Vagina (tissue), 2 donors: Measurements from ENCODE around the gene BMP10. TPM values are rescaled to one million over a fixed set of nuclear protein-coding genes. Genes with fewer than 3 reads are reported as not detected.

Source experiments
- DNase-seq, 2 donors: peaks; one replicate each; pipeline ENCODE4 v3.0.0-alpha.2; 2017; ENCODE audit errors: extremely low spot score in 2 of 2
- H3K27ac ChIP-seq: fragments of 200-600 bp; sonication (generic); one replicate; pipeline ENCODE4 v1.5.1; 2019
- H3K27me3 ChIP-seq: fragments of 200-600 bp; sonication (generic); one replicate; pipeline ENCODE4 v1.5.1; 2019
- H3K36me3 ChIP-seq, 2 donors: fragments of 200-600 bp; sonication (generic); one replicate each; pipeline ENCODE4 v1.5.1; 2017 to 2019
- H3K4me1 ChIP-seq: fragments of 200-600 bp; sonication (generic); one replicate; pipeline ENCODE4 v1.5.1; 2019
- H3K4me3 ChIP-seq, 2 donors: fragments of 200-600 bp; sonication (generic); 1 replicate in 1 of 2; 2 replicates in 1 of 2; pipeline ENCODE4 v1.5.1; 2016 to 2019
- H3K9me3 ChIP-seq: fragments of 200-600 bp; sonication (generic); one replicate; pipeline ENCODE4 v1.5.1; 2019
- POLR2A ChIP-seq, 2 donors: fragments of 450-650 bp; IDR thresholded peaks; one replicate each; pipeline ENCODE4 v1.6.1; 2017; ENCODE audit warnings: antibody characterized with exemption in 2 of 2, mild to moderate bottlenecking in 2 of 2, moderate library complexity in 2 of 2
- POLR2AphosphoS5 ChIP-seq, 2 donors: sonication (generic); formaldehyde crosslinking; IDR thresholded peaks; one replicate each; pipeline ENCODE4 v1.9.0; 2017; ENCODE audit warnings: antibody characterized with exemption in 2 of 2, mild to moderate bottlenecking in 2 of 2, low read depth in 1 of 2; ENCODE audit not compliant: insufficient read depth in 1 of 2
- intact Hi-C: fragments of 100-400 bp; cut with DNase I; formaldehyde crosslinking; loops from one replicate; pipeline ENCODE4 v1.15.1; 2023
- total RNA-seq: library from RNA; depleted of rRNA; stranded (reverse); fragments of >200 nt; gene quantifications from one replicate; pipeline ENCODE4 v1.2.3, GENCODE V29; 2016
- TF ChIP-seq, protein P1 (sequence below), 3 experiments: fragments of 450-650 bp in 2 of 3; fragments of 200-600 bp in 1 of 3; sonication (generic) in 1 of 3; IDR thresholded peaks; one replicate each; pipeline ENCODE4 v1.5.1; 2017 to 2019; ENCODE audit warnings: antibody characterized with exemption in 3 of 3, mild to moderate bottlenecking in 2 of 3, moderate library complexity in 2 of 3

The BMP10 gene
- total RNA-seq, 1 donor from 2014 or later, result not detected

DNA sequence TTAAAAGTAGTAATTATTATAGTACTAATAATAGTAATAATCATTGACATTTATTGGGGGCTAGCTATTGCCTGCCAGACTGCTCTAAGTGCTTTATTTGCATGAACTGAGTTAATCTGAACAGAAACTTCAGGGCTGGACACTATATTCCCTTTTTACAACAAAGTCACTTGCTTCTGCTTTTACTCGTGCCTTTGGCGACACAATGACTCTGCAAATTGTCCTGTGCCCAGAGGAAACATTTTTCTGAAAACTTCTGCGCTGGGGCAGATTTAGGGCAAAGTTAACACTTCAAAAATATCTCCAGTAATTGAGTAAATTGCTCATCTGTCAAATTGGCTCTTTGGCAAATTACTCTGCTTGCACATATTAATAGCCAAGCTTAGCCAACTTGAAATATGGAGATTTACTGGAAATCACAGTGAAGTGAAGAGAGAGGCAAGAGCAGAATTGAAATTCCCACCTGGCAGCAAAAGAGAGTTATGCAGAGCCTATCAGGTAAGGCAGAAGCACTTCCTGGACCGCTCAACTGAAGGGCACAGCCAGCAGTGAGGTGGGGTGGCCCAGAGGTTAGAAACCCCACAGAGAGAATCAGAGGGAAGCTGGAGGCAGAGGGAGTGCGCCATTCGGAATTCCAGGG is 36.3 kb downstream of the BMP10 start:
- Histone ChIP-seq H3K4me1 (peaks cover 30% of the 10 kb centered on the region), H3K27ac (no peak overlapping the region), H3K36me3 (no peaks in the 10 kb centered on the region), H3K27me3 (no peaks in the 10 kb centered on the region), H3K9me3 (no peaks in the 10 kb centered on the region), H3K4me3 (no peak overlapping the region)
- intact Hi-C loops, result no loop called here
- no peak for TF ChIP-seq POLR2A (IDR thresholded peaks at IDR 0.05)
- TF ChIP-seq, protein P1, sequence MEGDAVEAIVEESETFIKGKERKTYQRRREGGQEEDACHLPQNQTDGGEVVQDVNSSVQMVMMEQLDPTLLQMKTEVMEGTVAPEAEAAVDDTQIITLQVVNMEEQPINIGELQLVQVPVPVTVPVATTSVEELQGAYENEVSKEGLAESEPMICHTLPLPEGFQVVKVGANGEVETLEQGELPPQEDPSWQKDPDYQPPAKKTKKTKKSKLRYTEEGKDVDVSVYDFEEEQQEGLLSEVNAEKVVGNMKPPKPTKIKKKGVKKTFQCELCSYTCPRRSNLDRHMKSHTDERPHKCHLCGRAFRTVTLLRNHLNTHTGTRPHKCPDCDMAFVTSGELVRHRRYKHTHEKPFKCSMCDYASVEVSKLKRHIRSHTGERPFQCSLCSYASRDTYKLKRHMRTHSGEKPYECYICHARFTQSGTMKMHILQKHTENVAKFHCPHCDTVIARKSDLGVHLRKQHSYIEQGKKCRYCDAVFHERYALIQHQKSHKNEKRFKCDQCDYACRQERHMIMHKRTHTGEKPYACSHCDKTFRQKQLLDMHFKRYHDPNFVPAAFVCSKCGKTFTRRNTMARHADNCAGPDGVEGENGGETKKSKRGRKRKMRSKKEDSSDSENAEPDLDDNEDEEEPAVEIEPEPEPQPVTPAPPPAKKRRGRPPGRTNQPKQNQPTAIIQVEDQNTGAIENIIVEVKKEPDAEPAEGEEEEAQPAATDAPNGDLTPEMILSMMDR (IDR thresholded peaks at IDR 0.05), result no peak
- no peak for DNase-seq

DNA sequence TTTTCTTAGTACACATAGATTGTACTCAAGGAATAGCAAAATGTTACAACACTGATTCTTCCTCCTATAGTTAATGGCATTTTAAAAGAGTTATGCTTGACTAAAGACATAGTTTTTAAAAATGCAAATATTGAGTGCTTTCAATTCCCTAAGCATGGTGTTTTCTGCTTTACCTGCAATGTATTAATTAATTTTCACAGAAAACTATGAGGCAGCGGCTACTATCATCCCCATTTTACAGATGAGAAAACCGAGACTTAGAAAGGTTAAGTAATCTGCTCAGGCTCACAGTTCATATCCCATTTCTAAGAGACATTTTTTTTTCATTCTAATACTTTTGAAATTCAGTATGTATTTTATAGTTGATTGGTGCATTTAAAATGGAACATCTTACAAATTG is 38.0 kb downstream of the BMP10 start:
- TF ChIP-seq POLR2A (IDR thresholded peaks at IDR 0.05), result no peak
- no peak for TF ChIP-seq POLR2AphosphoS5 (IDR thresholded peaks at IDR 0.05; ENCODE audit: insufficient read depth in 1 of 2, low read depth in 1 of 2)
- TF ChIP-seq, protein P1 (IDR thresholded peaks at IDR 0.05), result no peak
- intact Hi-C loops, result no loop called here
- DNase-seq, result no peak

DNA sequence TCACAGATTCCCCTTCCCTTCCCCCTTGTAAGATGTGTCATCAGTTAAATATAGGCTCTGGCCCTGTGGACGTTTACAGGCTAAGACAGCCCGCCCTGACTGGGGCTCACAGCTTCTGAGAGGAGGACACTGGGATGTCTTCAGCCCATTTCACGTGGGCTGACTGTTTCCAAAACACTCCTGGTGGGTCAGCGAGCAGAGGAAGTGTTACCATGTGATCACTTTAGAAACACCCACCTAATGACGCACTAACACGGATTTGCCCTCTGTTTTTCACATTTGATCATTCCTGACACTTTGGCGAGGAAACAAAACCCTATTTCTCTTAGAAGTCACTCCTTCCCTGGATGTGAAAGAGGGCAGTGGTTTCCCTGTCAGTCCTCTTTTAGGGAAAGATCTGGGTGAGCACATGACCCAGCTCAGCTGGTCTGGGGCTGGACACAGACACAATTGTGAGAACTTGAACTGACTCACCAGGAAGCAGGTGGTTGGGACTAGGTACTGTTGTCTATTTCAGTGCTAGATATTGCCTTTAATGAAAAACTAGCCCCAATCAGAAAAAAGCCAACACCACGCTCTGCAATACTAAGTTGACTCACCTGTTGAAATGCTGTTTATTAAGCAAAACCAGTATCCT is 38.8 kb downstream of the BMP10 start:
- peak overlapping the region; percentile 84 for H3K27ac ChIP-seq
- H3K36me3 ChIP-seq, result no peaks in the 10 kb centered on the region
- no peaks in the 10 kb centered on the region for H3K9me3 ChIP-seq
- TF ChIP-seq POLR2AphosphoS5 (IDR thresholded peaks at IDR 0.05; ENCODE audit: insufficient read depth in 1 of 2, low read depth in 1 of 2), result peak; percentile 25 to 76
- TF ChIP-seq POLR2A (IDR thresholded peaks at IDR 0.05), result no peak
- TF ChIP-seq, protein P1 (IDR thresholded peaks at IDR 0.05), result no peak
- H3K4me3 ChIP-seq, result no peak overlapping the region
- intact Hi-C loops, result no loop called here
- DNase-seq, result no peak
- no peaks in the 10 kb centered on the region for H3K27me3 ChIP-seq
- H3K4me1 ChIP-seq, result peaks cover 47% of the 10 kb centered on the region

More for the DNA sequence above, 38.0 kb downstream of the BMP10 start:
- Histone ChIP-seq H3K27ac (peak overlapping the region; percentile 84), H3K4me3 (no peak overlapping the region), H3K4me1 (peaks cover 47% of the 10 kb centered on the region), H3K27me3 (no peaks in the 10 kb centered on the region), H3K9me3 (no peaks in the 10 kb centered on the region), H3K36me3 (no peaks in the 10 kb centered on the region)

DNA sequence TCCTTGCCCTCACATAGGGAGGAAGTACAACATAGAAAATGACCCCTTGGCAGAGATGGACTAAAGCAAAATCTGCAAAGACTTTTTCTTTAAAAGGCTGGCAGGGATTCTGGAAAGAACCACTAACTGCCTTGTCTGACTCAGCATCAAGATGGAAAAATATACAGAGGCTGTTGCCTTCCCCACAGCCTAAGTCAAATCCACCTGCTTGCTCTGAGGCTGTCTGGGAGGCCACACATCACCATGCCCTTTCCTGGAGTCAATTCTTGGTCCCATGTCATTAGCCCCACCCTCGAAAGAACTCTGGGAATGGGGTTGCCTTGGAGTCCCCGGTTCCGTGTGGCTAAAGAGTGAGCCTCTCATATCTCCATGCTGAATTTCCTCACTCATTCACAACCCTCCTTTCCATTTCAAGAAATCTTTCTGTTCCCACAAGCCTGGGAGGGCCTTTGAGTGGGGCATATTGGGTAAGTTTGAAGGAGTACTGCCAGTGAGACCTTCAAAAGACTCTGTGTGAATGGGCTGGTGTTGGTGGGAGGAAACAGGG is 39.4 kb downstream of the BMP10 start:
- H3K4me3 ChIP-seq, result no peak overlapping the region
- no peaks in the 10 kb centered on the region for H3K27me3 ChIP-seq
- H3K4me1 ChIP-seq, result peaks cover 47% of the 10 kb centered on the region
- peak overlapping the region; percentile 84 for H3K27ac ChIP-seq
- H3K9me3 ChIP-seq, result no peaks in the 10 kb centered on the region
- intact Hi-C loops, result no loop called here
- no peak for DNase-seq
- TF ChIP-seq POLR2AphosphoS5 (IDR thresholded peaks at IDR 0.05; ENCODE audit: insufficient read depth in 1 of 2, low read depth in 1 of 2), result no peak
- TF ChIP-seq POLR2A (IDR thresholded peaks at IDR 0.05), result no peak
- TF ChIP-seq, protein P1 (IDR thresholded peaks at IDR 0.05), result no peak
- no peaks in the 10 kb centered on the region for H3K36me3 ChIP-seq

DNA sequence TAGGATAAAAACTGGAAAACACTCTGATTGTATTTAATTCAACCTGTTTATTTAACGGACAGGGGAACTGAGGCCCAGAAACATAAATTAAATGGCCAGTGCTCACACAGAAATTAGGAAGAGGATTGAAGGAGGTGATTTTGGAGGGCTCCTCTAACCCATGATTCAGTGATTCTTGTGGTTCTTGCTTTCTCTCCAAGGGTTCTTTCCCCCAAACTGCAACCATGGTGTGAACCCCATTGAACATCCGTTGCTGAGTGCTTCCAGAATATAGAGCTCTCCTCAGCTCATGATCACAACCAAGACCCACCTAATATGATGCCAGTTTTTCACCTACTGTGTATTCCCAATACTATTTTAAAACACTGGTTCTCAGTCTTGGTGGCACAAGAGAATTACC is 41.4 kb downstream of the BMP10 start:
- no peak for TF ChIP-seq POLR2A (IDR thresholded peaks at IDR 0.05)
- no peak for TF ChIP-seq POLR2AphosphoS5 (IDR thresholded peaks at IDR 0.05; ENCODE audit: insufficient read depth in 1 of 2, low read depth in 1 of 2)
- TF ChIP-seq, protein P1 (IDR thresholded peaks at IDR 0.05), result no peak
- no peaks in the 10 kb centered on the region for H3K36me3 ChIP-seq
- no peak for DNase-seq
- no peaks in the 10 kb centered on the region for H3K27me3 ChIP-seq
- H3K4me3 ChIP-seq, result no peak overlapping the region
- intact Hi-C loops, result no loop called here
- no peaks in the 10 kb centered on the region for H3K9me3 ChIP-seq
- peak overlapping the region; percentile 84 for H3K27ac ChIP-seq
- H3K4me1 ChIP-seq, result peaks cover 47% of the 10 kb centered on the region
